Glomerular visceral epithelial cell (primary cell): Measurements from ENCODE around the gene DDX24.

Experiments used
- DNase-seq: peaks from one replicate; pipeline ENCODE4 v3.0.0-alpha.2; 2016; ENCODE audit errors: extremely low spot score

DDX24 gene

GRCh38 chr14:94113908-94114588 is 33.0 kb upstream of the DDX24 start:
- peak; percentile 14 for DNase-seq

GRCh38 chr14:94113490-94113889 is 32.5 kb upstream of the DDX24 start:
- peak; percentile 23 for DNase-seq

GRCh38 chr14:94113073-94113472 is 32.1 kb upstream of the DDX24 start:
- no peak for DNase-seq

- DNase-seq = no peak
These were observed 31.6 kb upstream of the DDX24 start for GRCh38 chr14:94112513-94113063.

- no peak for DNase-seq
These were observed 30.5 kb upstream of the DDX24 start for GRCh38 chr14:94111276-94112095.

- DNase-seq = peak; percentile 67
These were observed 29.7 kb upstream of the DDX24 start, which contains the start of gene IFI27 for GRCh38 chr14:94110552-94111181. Gene IFI27, plus strand, starts transcription at chr14:94110736.

- DNase-seq = no peak
These were observed 28.9 kb upstream of the DDX24 start for GRCh38 chr14:94109915-94110250.

GRCh38 chr14:94104731-94105130 is 23.7 kb upstream of the DDX24 start:
- DNase-seq = no peak

GRCh38 chr14:94103554-94104150 is 22.6 kb upstream of the DDX24 start:
- DNase-seq = no peak

- DNase-seq = no peak
These were observed 21.9 kb upstream of the DDX24 start for GRCh38 chr14:94102768-94103482.

- no peak for DNase-seq
These were observed 20.7 kb upstream of the DDX24 start for GRCh38 chr14:94101748-94102147.

- peak; percentile 61 for DNase-seq
These were observed 19.8 kb upstream of the DDX24 start for GRCh38 chr14:94100847-94101246.

- no peak for DNase-seq
These were observed 18.0 kb upstream of the DDX24 start for GRCh38 chr14:94099006-94099405.

GRCh38 chr14:94098326-94098992 is 17.5 kb upstream of the DDX24 start:
- DNase-seq = no peak

GRCh38 chr14:94097091-94097490 is 16.1 kb upstream of the DDX24 start:
- DNase-seq = peak; percentile 41

GRCh38 chr14:94093418-94093817 is 12.4 kb upstream of the DDX24 start:
- no peak for DNase-seq

- no peak for DNase-seq
These were observed 8.5 kb upstream of the DDX24 start for GRCh38 chr14:94089479-94089878.

- no peak for DNase-seq
These were observed 7.5 kb upstream of the DDX24 start for GRCh38 chr14:94088516-94088915.

- DNase-seq = no peak
These were observed 6.9 kb upstream of the DDX24 start for GRCh38 chr14:94087891-94088290.

- DNase-seq = no peak
These were observed 401 bp upstream of the DDX24 start for GRCh38 chr14:94081386-94081820.
